Subcutaneous adipose tissue (tissue), 4 donors: ENCODE measurements around the gene ASPG. TPM values are rescaled to one million over a fixed set of nuclear protein-coding genes. Genes with fewer than 3 reads are reported as not detected.

ENCODE experiments used
- total RNA-seq, 4 donors: library from RNA; depleted of rRNA; stranded (reverse); fragments of >200 nt; gene quantifications; one replicate each; pipeline ENCODE4 v1.1.0, GENCODE V29; 2016
- TF ChIP-seq, protein P1 (sequence below): fragments of 450-650 bp; IDR thresholded peaks from one replicate; pipeline ENCODE4 v1.5.1; 2016; ENCODE audit warnings: low read depth, mild to moderate bottlenecking, control low read depth, antibody characterized with exemption, moderate library complexity

ASPG gene
- total RNA-seq, 4 donors from 2014 or later, result 1.5 TPM; not detected in 3

DNA sequence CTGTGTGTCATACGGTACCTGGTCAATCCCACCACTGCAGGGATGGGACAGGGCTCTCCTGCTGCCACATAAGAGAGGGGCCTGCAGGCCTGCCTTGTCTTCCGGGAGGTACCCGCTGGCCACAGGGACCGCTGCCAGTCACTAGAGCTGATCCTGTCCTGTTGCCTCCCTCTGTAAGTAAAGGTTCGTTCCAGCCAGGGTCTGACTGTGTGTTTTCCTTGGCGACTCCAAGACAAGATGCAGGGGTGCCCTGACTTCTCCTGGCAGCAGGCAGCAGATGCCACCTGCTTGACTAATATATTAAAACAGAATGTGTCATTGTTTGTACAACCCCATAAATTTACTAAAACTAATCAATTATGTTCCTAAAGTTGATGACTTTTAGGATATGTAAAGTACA, 41.5 kb upstream of the ASPG start:
- TF ChIP-seq, protein P1, sequence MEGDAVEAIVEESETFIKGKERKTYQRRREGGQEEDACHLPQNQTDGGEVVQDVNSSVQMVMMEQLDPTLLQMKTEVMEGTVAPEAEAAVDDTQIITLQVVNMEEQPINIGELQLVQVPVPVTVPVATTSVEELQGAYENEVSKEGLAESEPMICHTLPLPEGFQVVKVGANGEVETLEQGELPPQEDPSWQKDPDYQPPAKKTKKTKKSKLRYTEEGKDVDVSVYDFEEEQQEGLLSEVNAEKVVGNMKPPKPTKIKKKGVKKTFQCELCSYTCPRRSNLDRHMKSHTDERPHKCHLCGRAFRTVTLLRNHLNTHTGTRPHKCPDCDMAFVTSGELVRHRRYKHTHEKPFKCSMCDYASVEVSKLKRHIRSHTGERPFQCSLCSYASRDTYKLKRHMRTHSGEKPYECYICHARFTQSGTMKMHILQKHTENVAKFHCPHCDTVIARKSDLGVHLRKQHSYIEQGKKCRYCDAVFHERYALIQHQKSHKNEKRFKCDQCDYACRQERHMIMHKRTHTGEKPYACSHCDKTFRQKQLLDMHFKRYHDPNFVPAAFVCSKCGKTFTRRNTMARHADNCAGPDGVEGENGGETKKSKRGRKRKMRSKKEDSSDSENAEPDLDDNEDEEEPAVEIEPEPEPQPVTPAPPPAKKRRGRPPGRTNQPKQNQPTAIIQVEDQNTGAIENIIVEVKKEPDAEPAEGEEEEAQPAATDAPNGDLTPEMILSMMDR, result no peak

DNA sequence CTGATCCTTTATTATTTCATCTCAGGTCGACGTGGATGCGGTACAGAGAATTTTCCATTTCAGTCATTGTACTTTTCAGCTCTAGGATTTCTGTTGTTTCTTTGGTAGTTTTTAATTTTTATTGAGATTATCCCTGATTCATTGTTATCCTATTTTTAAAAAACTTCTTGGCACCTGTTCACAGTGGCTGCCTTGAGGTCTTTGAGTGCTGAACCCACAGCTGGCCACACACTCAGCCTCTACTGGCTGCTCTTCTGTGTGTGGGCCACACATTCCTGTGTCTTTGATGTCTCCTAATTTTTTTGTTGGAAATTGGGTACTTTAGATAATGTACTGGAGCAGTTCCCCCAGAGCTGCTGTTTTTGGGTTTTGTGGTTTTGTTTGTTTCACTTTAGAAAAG, 37.7 kb upstream of the ASPG start:
- TF ChIP-seq, protein P1, result no peak

DNA sequence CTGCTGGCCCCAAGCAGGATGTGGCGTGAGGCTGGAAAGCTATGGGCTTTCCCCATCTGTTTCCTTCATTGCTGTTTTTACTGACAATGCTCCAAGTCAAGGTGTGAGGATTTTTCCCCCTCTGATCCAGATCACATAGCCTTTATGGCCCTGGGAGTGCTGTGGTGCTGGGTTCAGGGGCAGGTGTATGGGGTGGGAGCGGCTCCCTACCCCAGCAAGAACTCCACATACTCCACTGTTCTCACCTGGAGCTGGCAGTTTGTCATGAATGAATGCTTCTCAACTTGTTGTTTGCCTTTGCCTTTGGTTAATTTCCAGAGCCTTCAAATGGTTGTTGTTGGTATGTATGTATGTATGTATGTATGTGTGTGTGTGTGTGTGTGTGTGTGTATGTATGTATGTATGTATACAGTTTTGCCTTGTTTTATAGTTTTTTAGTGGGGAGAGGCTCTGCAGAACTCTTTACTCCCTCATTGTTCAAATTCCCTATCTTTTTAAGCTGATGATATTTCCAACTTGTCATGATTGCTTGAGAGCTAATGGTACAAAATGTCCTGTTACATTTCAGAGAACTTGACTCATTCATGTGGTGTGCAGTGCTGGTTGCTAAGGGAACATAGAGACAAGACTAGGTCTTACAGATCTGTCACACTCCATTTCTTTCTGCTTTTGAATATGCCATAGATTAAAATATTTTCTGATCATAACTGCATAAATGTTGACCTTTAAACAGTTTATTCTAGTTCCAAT, 36.6 kb upstream of the ASPG start:
- TF ChIP-seq, protein P1, result no peak

DNA sequence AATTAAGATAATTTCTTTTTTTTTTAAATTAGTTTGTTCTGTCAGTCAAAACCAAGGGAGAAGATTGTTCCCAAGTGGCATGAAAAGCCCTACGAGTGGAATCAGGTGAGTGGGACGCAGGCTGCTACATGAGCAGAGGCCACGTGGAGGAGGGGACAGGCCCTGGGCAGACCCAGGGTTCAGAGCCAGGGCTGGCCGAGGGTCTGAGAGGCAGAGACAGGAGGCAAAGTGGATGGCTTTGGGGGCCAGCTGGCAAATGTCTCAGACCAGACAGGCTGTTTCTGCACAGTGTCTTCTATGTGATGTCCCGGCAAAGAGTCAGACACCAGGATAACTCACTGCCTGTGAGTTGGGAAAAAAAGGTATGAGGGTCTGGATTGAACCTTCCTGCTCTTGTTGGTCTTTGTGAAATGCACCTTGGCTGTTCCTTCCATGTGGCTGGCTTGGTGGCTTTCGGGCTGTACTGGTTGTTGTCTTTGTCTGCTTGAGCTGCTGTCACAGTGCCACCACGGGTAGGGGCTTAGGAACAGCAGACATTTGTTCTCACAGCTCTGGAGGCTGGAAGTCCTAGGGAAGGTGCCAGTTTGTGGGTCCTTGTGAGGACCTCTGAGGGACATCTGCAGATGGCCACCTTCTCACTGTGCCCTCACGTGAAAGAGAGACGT, 35.8 kb upstream of the ASPG start:
- TF ChIP-seq, protein P1, result no peak

DNA sequence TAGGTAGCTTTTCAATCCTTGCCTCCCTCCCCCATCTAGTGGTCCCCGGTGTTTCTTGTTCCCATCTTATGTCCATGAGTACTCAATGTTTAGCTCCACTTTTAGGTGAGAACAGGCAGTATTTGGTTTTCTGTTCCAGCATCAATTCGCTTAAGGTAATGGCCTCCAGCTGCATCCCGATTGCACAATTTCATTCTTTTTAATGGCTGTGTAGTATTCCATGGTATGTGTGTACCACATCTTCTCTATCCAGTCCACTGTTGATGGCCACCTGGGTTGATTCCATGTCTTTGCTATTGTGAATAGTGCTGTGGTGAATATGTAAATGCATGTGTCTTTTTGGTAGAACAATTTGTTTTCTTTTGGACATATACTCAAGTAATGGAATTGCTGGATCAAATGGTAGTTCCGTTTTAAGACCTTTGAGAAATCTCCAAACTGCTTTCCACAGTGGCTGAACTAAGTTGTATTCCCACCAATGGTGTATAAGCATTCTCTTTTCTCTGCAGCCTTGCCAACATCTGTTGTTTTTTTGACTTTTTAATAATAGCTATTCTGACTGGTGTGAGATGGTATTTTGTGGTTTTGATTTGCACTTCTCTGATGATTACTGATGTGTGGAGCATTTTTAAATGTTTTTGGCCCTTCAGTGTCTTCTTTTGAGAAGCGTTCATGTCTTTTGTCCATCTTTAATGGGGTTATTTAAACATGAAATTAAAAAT, 34.2 kb upstream of the ASPG start:
- TF ChIP-seq, protein P1, result no peak

DNA sequence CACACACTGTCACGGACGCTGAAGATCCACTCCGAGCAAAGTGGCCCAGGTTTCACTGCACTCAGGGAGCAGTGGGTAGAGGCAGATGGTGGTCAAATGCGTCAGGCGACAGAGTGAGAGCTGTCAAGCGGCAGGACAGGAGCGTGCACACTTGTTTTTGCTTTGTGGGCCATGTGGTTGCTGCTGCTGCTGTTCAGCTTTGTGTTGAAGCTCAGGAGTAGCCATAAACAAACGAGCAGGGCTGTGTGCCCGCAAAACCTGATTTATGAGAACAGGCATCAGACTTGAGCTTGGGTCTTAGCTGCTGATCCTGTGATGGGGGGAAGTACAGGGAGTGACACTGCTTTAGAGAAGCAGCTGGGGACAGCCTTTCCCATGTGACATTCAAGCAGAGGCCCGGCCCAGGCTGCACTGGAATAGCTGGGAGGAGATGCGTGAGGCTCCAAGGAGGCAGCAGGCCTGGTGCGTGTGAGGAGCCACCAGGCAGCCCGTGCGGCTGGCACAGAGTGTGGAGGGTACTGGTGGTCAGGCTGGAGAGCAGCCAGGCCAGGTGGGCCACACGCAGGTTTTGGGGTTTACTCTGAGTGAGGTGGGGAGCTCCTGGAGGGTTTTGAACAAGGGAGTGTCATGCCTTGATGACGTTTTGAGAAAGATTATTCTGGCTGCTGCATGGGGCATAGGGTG, 31.1 kb upstream of the ASPG start:
- TF ChIP-seq, protein P1, result no peak

DNA sequence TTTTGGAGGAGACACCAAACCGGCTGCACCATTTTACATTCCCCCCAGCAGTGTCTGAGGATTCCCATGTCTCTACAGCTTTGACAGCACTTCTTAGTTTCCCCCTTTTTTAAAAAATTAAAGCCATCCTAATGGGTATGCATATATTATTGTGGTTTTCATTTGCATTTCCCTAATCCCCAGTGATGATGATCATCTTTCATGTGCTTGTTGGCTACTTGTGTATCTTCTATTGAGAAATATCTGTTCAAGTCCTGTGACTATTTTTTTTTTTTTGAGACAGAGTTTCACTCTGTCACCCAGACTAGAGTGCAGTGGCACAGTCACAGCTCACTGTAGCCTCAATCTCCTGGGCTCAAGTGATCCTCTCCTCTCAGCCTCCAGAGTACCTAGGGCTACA, 23.2 kb upstream of the ASPG start:
- TF ChIP-seq, protein P1, result no peak
